ENCODE results near the gene IL1RN. TPM values are rescaled to one million over a fixed set of nuclear protein-coding genes. Genes with fewer than 3 reads are reported as not detected.

The IL1RN gene
- total RNA-seq, 4 donors from 2014 or later = 0.51 to 0.91 TPM; not detected in 2

DNA sequence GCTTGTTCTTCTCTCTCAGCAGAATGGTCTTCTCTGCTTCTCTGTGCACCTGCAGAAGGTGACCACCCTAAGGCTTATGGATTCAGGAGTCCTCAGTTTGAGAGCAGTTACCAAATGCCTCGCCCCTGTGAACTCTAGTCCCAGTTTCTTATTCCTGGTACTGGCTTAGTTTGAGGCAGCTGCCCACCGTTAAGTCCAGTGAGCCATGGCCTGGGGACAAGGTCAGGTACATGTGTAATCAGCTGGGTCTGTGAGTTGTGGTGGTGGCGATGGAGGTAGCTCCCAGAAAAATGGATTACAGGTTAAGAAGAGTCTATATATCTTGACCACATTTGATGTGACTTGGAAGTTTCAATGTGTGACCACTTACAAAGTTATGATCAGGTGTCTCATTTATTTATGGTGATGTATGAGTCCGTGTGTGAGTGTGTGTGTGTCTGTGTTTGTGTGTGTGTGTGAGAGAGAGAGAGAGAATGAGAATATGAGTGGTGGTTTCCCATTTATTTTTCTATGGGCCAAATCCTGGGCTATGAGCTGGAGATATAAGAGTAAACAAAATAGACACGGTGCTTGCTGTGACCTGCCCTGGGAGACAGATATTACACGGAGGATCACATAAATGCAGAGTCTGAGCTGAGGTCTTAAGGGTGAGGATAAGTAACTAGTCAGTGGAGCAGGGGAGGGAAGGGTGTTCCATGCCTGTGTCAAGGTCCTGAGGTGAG is 13.0 kb upstream of the IL1RN start:
- no peak overlapping the region for H3K27ac ChIP-seq
- H3K4me3 ChIP-seq = no peak overlapping the region
- no peak for DNase-seq
- H3K27me3 ChIP-seq = no peaks in the 10 kb centered on the region
- ATAC-seq = no peak
- TF ChIP-seq POLR2A (IDR thresholded peaks at IDR 0.05) = no peak
- TF ChIP-seq, protein P1, sequence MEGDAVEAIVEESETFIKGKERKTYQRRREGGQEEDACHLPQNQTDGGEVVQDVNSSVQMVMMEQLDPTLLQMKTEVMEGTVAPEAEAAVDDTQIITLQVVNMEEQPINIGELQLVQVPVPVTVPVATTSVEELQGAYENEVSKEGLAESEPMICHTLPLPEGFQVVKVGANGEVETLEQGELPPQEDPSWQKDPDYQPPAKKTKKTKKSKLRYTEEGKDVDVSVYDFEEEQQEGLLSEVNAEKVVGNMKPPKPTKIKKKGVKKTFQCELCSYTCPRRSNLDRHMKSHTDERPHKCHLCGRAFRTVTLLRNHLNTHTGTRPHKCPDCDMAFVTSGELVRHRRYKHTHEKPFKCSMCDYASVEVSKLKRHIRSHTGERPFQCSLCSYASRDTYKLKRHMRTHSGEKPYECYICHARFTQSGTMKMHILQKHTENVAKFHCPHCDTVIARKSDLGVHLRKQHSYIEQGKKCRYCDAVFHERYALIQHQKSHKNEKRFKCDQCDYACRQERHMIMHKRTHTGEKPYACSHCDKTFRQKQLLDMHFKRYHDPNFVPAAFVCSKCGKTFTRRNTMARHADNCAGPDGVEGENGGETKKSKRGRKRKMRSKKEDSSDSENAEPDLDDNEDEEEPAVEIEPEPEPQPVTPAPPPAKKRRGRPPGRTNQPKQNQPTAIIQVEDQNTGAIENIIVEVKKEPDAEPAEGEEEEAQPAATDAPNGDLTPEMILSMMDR (IDR thresholded peaks at IDR 0.05 in 4 of 5, conservative IDR thresholded peaks at IDR 0.05 in 1 of 5) = no peak
- H3K36me3 ChIP-seq = no peaks in the 10 kb centered on the region
- in situ Hi-C loops (cut with MboI; ENCODE audit: low sequenced_read_pairs in 4 of 4) = no loop called here
- no peaks in the 10 kb centered on the region for H3K4me1 ChIP-seq
- intact Hi-C loops (cut with DNase I; ENCODE audit: low total_unique reads) = no loop called here
- H3K9me3 ChIP-seq = no peaks in the 10 kb centered on the region

DNA sequence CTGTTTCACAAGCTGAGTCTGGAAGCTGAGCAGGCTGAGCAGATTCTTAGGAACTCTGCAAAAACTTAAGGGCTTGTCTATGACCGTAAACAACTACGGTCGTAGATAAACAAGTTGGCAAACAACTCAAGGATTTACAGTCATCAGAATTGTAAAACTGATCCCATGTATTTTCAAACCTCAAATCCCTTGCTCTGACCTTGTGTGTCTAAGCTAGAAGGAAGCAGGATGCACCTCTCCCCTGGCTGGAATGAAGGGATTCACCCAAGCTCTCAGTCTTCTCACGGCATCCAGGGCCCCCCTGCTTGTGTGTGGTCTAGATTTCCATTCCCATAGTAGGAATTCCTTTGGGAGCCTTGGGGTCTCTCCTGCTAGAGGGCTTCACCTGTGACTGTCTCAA is 12.4 kb upstream of the IL1RN start:
- DNase-seq = no peak
- ATAC-seq = no peak
- in situ Hi-C loops (cut with MboI; ENCODE audit: low sequenced_read_pairs in 4 of 4) (no loop called here), intact Hi-C loops (cut with DNase I; ENCODE audit: low total_unique reads) (no loop called here)
- Histone ChIP-seq H3K9me3 (no peaks in the 10 kb centered on the region), H3K4me3 (no peak overlapping the region), H3K27ac (no peak overlapping the region), H3K36me3 (no peaks in the 10 kb centered on the region), H3K27me3 (no peaks in the 10 kb centered on the region), H3K4me1 (no peaks in the 10 kb centered on the region)
- TF ChIP-seq, protein P1 (IDR thresholded peaks at IDR 0.05 in 4 of 5, conservative IDR thresholded peaks at IDR 0.05 in 1 of 5) = no peak
- TF ChIP-seq POLR2A (IDR thresholded peaks at IDR 0.05) = no peak

DNA sequence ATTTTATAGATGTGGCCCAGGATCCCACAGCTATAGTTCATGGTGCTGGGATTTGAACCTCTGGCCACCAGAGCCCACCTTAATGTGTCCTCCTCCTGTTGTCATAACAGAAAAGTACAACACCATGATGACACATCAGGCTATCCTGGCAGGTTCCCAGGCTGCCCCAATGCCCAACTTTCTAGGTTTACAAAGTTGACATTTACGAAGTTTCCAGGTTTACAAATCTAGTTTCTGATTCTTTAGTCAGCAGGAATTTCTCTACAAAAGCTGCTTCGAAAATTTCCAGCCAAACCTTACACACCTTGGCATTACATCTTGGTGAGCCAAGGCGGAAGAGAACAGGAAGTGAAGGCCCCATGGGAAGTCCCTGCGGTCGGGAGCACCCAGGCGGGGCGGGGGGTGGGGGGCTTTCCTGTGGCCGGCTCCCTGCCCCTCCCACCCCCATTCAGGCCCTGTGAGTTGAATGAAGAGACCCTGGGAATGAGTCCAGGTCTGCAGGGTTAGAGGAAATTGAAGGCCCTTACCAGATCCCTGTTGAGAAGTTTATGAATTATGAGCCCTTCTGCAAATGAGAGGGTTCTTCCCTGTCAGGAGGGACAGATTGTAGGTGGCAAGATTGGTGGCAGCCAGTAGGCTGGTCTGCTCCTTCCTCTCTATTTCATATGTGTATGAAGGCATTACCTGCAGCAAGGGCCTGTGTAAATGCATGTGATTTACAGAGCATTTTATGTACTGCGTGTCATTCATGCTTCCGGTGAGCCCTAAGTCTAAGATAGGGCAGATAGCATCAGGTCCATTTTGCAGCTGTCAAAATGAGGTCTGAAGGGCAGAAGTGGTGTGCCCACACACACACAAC is 11.1 kb upstream of the IL1RN start:
- ATAC-seq = no peak
- H3K9me3 ChIP-seq = no peaks in the 10 kb centered on the region
- in situ Hi-C loops (cut with MboI; ENCODE audit: low sequenced_read_pairs in 4 of 4) (no loop called here), intact Hi-C loops (cut with DNase I; ENCODE audit: low total_unique reads) (no loop called here)
- no peaks in the 10 kb centered on the region for H3K4me1 ChIP-seq
- H3K36me3 ChIP-seq = no peaks in the 10 kb centered on the region
- H3K4me3 ChIP-seq = no peak overlapping the region
- H3K27me3 ChIP-seq = no peaks in the 10 kb centered on the region
- no peak for DNase-seq
- TF ChIP-seq POLR2A (IDR thresholded peaks at IDR 0.05) = no peak
- TF ChIP-seq, protein P1 (IDR thresholded peaks at IDR 0.05 in 4 of 5, conservative IDR thresholded peaks at IDR 0.05 in 1 of 5) = no peak
- H3K27ac ChIP-seq = no peak overlapping the region

DNA sequence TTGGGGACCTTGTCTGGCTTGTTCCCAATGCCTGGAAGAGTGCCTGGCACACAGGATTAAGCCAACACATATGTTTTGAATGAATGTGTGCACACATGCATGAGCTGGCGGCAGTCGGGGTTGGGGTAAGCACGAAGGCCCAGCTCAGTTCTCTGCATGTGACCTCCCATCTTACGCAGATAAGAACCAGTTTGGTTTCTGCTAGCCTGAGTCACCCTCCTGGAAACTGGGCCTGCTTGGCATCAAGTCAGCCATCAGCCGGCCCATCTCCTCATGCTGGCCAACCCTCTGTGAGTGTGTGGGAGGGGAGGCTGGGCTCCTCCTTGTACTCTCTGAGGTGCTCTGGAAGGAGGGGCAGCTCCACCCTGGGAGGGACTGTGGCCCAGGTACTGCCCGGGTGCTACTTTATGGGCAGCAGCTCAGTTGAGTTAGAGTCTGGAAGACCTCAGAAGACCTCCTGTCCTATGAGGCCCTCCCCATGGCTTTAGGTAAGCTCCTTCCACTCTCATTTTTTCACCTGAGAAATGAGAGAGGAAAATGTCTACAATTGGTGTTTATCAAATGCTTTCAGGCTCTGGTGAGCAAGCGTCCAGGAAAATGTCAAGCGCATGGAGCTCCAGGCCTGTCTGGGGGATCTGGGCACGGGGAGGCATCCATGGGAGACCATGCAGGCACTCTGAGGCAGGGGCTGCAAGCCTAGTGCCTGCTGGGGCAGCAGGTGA is 9.7 kb upstream of the IL1RN start:
- DNase-seq (no peak), ATAC-seq (no peak)
- Histone ChIP-seq H3K4me3 (no peak overlapping the region), H3K9me3 (no peaks in the 10 kb centered on the region), H3K4me1 (no peaks in the 10 kb centered on the region), H3K27ac (no peak overlapping the region), H3K36me3 (no peaks in the 10 kb centered on the region), H3K27me3 (no peaks in the 10 kb centered on the region)
- intact Hi-C loops (cut with DNase I; ENCODE audit: low total_unique reads) = no loop called here
- TF ChIP-seq, protein P1 (IDR thresholded peaks at IDR 0.05 in 4 of 5, conservative IDR thresholded peaks at IDR 0.05 in 1 of 5) = no peak
- TF ChIP-seq POLR2A (IDR thresholded peaks at IDR 0.05) = no peak
- in situ Hi-C loops (cut with MboI; ENCODE audit: low sequenced_read_pairs in 4 of 4) = no loop called here
